Measurements from ENCODE around the gene ANKRD12.
"Not testable (repeated sequence)": the region's sequence is repeated elsewhere in the genome, so short reads cannot be mapped to it uniquely, and the experiment has no call there.

Gene ANKRD12

GRCh38 chr18:9237981-9238380 is 101.4 kb downstream of the ANKRD12 start:
- peaks cover 21% of the 10 kb centered on the region for H3K4me1 ChIP-seq (ENCODE audit: insufficient read depth, low read length)
- WGBS, result 93% methylated on average over 2 of the region's 2 CpGs
- no peak overlapping the region for H3K4me3 ChIP-seq (ENCODE audit: low read length)
- no peak overlapping the region for H3K9ac ChIP-seq (ENCODE audit: low read depth, low read length)
- peaks cover 13% of the 10 kb centered on the region for H3K36me3 ChIP-seq (ENCODE audit: insufficient read depth, low read length)
- no peak overlapping the region for H3K27ac ChIP-seq (ENCODE audit: low read depth, low read length)
- H3K27me3 ChIP-seq (ENCODE audit: insufficient read depth, low read length), result no peaks in the 10 kb centered on the region
- H3K9me3 ChIP-seq (ENCODE audit: insufficient read depth, low read depth, low read length), result no peaks in the 10 kb centered on the region

- Histone ChIP-seq H3K9ac (ENCODE audit: low read depth, low read length) (no peak overlapping the region), H3K9me3 (ENCODE audit: insufficient read depth, low read depth, low read length) (no peaks in the 10 kb centered on the region), H3K4me1 (ENCODE audit: insufficient read depth, low read length) (peaks cover 28% of the 10 kb centered on the region), H3K27me3 (ENCODE audit: insufficient read depth, low read length) (no peaks in the 10 kb centered on the region), H3K4me3 (ENCODE audit: low read length) (no peak overlapping the region), H3K27ac (ENCODE audit: low read depth, low read length) (no peak overlapping the region), H3K36me3 (ENCODE audit: insufficient read depth, low read length) (peaks cover 16% of the 10 kb centered on the region)
- WGBS, result 95% methylated on average over 1 of the region's 1 CpG
Observed at GRCh38 chr18:9239720-9240119, 103.1 kb downstream of the ANKRD12 start.

- Histone ChIP-seq H3K4me3 (ENCODE audit: low read length) (no peak overlapping the region), H3K9me3 (ENCODE audit: insufficient read depth, low read depth, low read length) (no peaks in the 10 kb centered on the region), H3K27me3 (ENCODE audit: insufficient read depth, low read length) (no peaks in the 10 kb centered on the region), H3K9ac (ENCODE audit: low read depth, low read length) (no peak overlapping the region), H3K27ac (ENCODE audit: low read depth, low read length) (no peak overlapping the region), H3K4me1 (ENCODE audit: insufficient read depth, low read length) (peaks cover 28% of the 10 kb centered on the region), H3K36me3 (ENCODE audit: insufficient read depth, low read length) (peaks cover 16% of the 10 kb centered on the region)
- WGBS, result 96% methylated on average over 4 of the region's 4 CpGs
Observed at GRCh38 chr18:9240270-9240669, 103.7 kb downstream of the ANKRD12 start.

GRCh38 chr18:9243029-9243428 is 106.4 kb downstream of the ANKRD12 start:
- Histone ChIP-seq H3K36me3 (ENCODE audit: insufficient read depth, low read length) (peaks cover 12% of the 10 kb centered on the region; the same call in 1 of the 2 replicates), H3K27me3 (ENCODE audit: insufficient read depth, low read length) (no peaks in the 10 kb centered on the region), H3K4me1 (ENCODE audit: insufficient read depth, low read length) (peaks cover 28% of the 10 kb centered on the region), H3K4me3 (ENCODE audit: low read length) (no peak overlapping the region), H3K27ac (ENCODE audit: low read depth, low read length) (peak overlapping the region; percentile 50; the same call in 1 of the 2 replicates), H3K9ac (ENCODE audit: low read depth, low read length) (no peak overlapping the region), H3K9me3 (ENCODE audit: insufficient read depth, low read depth, low read length) (no peaks in the 10 kb centered on the region)

- H3K9me3 ChIP-seq (ENCODE audit: insufficient read depth, low read depth, low read length), result no peaks in the 10 kb centered on the region
- H3K27ac ChIP-seq (ENCODE audit: low read depth, low read length), result no peak overlapping the region
- H3K27me3 ChIP-seq (ENCODE audit: insufficient read depth, low read length), result no peaks in the 10 kb centered on the region
- H3K4me1 ChIP-seq (ENCODE audit: insufficient read depth, low read length), result peaks cover 28% of the 10 kb centered on the region
- H3K36me3 ChIP-seq (ENCODE audit: insufficient read depth, low read length), result peaks cover 9% of the 10 kb centered on the region; the same call in 1 of the 2 replicates
- no peak overlapping the region for H3K9ac ChIP-seq (ENCODE audit: low read depth, low read length)
- H3K4me3 ChIP-seq (ENCODE audit: low read length), result no peak overlapping the region
- WGBS, result 94% methylated on average over 3 of the region's 3 CpGs
Observed at GRCh38 chr18:9244376-9244775, 107.8 kb downstream of the ANKRD12 start.

- WGBS, result 97% methylated on average over 3 of the region's 4 CpGs
- no peak overlapping the region for H3K9ac ChIP-seq (ENCODE audit: low read depth, low read length)
- no peaks in the 10 kb centered on the region for H3K9me3 ChIP-seq (ENCODE audit: insufficient read depth, low read depth, low read length)
- no peak overlapping the region for H3K4me3 ChIP-seq (ENCODE audit: low read length)
- H3K36me3 ChIP-seq (ENCODE audit: insufficient read depth, low read length), result peaks cover 10% of the 10 kb centered on the region; the same call in 1 of the 2 replicates
- H3K27me3 ChIP-seq (ENCODE audit: insufficient read depth, low read length), result no peaks in the 10 kb centered on the region
- H3K4me1 ChIP-seq (ENCODE audit: insufficient read depth, low read length), result peaks cover under 1% of the 10 kb centered on the region; the same call in 1 of the 2 replicates
- H3K27ac ChIP-seq (ENCODE audit: low read depth, low read length), result no peak overlapping the region
Observed at GRCh38 chr18:9248661-9249060, 112.1 kb downstream of the ANKRD12 start.

- Histone ChIP-seq H3K4me1 (ENCODE audit: insufficient read depth, low read length) (no peaks in the 10 kb centered on the region), H3K27ac (ENCODE audit: low read depth, low read length) (no peak overlapping the region), H3K9me3 (ENCODE audit: insufficient read depth, low read depth, low read length) (0 out of 2 replicates have a peak, but pooled peaks cover 2% of the 10 kb centered on the region), H3K4me3 (ENCODE audit: low read length) (no peak overlapping the region), H3K27me3 (ENCODE audit: insufficient read depth, low read length) (no peaks in the 10 kb centered on the region), H3K36me3 (ENCODE audit: insufficient read depth, low read length) (peaks cover 12% of the 10 kb centered on the region), H3K9ac (ENCODE audit: low read depth, low read length) (no peak overlapping the region)
- WGBS, result 100% methylated on average over 2 of the region's 2 CpGs
Observed at GRCh38 chr18:9249254-9249653, 112.7 kb downstream of the ANKRD12 start.

GRCh38 chr18:9259173-9259572 is 122.6 kb downstream of the ANKRD12 start:
- Histone ChIP-seq H3K4me3 (ENCODE audit: low read length) (no peak overlapping the region), H3K4me1 (ENCODE audit: insufficient read depth, low read length) (peaks cover 14% of the 10 kb centered on the region; the same call in 1 of the 2 replicates), H3K9ac (ENCODE audit: low read depth, low read length) (no peak overlapping the region), H3K27me3 (ENCODE audit: insufficient read depth, low read length) (no peaks in the 10 kb centered on the region), H3K36me3 (ENCODE audit: insufficient read depth, low read length) (peaks cover 25% of the 10 kb centered on the region), H3K27ac (ENCODE audit: low read depth, low read length) (no peak overlapping the region), H3K9me3 (ENCODE audit: insufficient read depth, low read depth, low read length) (peaks cover 14% of the 10 kb centered on the region)
- 94% methylated on average over 1 of the region's 3 CpGs for WGBS

GRCh38 chr18:9260388-9261380 is 124.1 kb downstream of the ANKRD12 start:
- H3K9me3 ChIP-seq (ENCODE audit: insufficient read depth, low read depth, low read length), result peaks cover 10% of the 10 kb centered on the region
- peaks cover 24% of the 10 kb centered on the region for H3K36me3 ChIP-seq (ENCODE audit: insufficient read depth, low read length)
- peaks cover 14% of the 10 kb centered on the region; the same call in 1 of the 2 replicates for H3K4me1 ChIP-seq (ENCODE audit: insufficient read depth, low read length)
- no peak overlapping the region for H3K9ac ChIP-seq (ENCODE audit: low read depth, low read length)
- no peak overlapping the region for H3K27ac ChIP-seq (ENCODE audit: low read depth, low read length)
- no peak overlapping the region for H3K4me3 ChIP-seq (ENCODE audit: low read length)
- H3K27me3 ChIP-seq (ENCODE audit: insufficient read depth, low read length), result no peaks in the 10 kb centered on the region
- WGBS, result 77% methylated on average over 4 of the region's 4 CpGs

GRCh38 chr18:9263264-9263663 is 126.7 kb downstream of the ANKRD12 start:
- Histone ChIP-seq H3K4me3 (ENCODE audit: low read length) (no peak overlapping the region), H3K9me3 (ENCODE audit: insufficient read depth, low read depth, low read length) (peaks cover 4% of the 10 kb centered on the region), H3K27me3 (ENCODE audit: insufficient read depth, low read length) (no peaks in the 10 kb centered on the region), H3K36me3 (ENCODE audit: insufficient read depth, low read length) (peaks cover 13% of the 10 kb centered on the region), H3K4me1 (ENCODE audit: insufficient read depth, low read length) (peaks cover 14% of the 10 kb centered on the region; the same call in 1 of the 2 replicates), H3K27ac (ENCODE audit: low read depth, low read length) (no peak overlapping the region), H3K9ac (ENCODE audit: low read depth, low read length) (no peak overlapping the region)
- WGBS, result 100% methylated on average over 1 of the region's 1 CpG

GRCh38 chr18:9264797-9265196 is 128.2 kb downstream of the ANKRD12 start:
- not testable (repeated sequence) for H3K27me3 ChIP-seq (ENCODE audit: insufficient read depth, low read length); H3K9me3 ChIP-seq (ENCODE audit: insufficient read depth, low read depth, low read length)
- H3K4me1 ChIP-seq (ENCODE audit: insufficient read depth, low read length), result peaks cover 14% of the 10 kb centered on the region; the same call in 1 of the 2 replicates
- peak overlapping the region; percentile 45; the same call in 1 of the 2 replicates for H3K27ac ChIP-seq (ENCODE audit: low read depth, low read length)
- 79% methylated on average over 15 of the region's 15 CpGs for WGBS
- peak overlapping the region; percentile 68 for H3K9ac ChIP-seq (ENCODE audit: low read depth, low read length)
- peaks cover 13% of the 10 kb centered on the region for H3K36me3 ChIP-seq (ENCODE audit: insufficient read depth, low read length)
- peak overlapping the region; percentile 48 for H3K4me3 ChIP-seq (ENCODE audit: low read length)
